Caco-2 (cell line): Measurements from ENCODE around the gene CITED2. TPM values are rescaled to one million over a fixed set of nuclear protein-coding genes. Genes with fewer than 3 reads are reported as not detected.

Source experiments
- BruUV-seq: library from RNA; stranded (reverse); fragments of 400-500 nt; replicated peaks from 2 replicates; lab custom pipeline; 2021; lab: Mats Ljungman, UMichigan
- CTCF ChIA-PET: fragments of 300-600 bp; sonication (Branson Sonifier 250); formaldehyde crosslinking; loops from one replicate; lab custom pipeline; 2022; ENCODE audit warnings: antibody characterized with exemption; lab: Charles Lee
- POLR2A ChIA-PET: fragments of 300-600 bp; sonication (Branson Sonifier 250); formaldehyde crosslinking; loops from one replicate; lab custom pipeline; 2022; ENCODE audit warnings: antibody characterized with exemption; lab: Charles Lee
- DNase-seq, 2 experiments: peaks; one replicate each; pipeline versions ENCODE4 v3.0.0 to v3.0.0-alpha.2; 2020 to 2022
- H3K27me3 ChIP-seq: replicated peaks from 2 replicates; pipeline ENCODE4 v1.6.0; 2011; ENCODE audit warnings: low read length; ENCODE audit not compliant: control insufficient read depth, insufficient read depth
- H3K36me3 ChIP-seq: 2 replicates; pipeline ENCODE4 v1.5.1; 2011; ENCODE audit warnings: low read length; ENCODE audit not compliant: control insufficient read depth, insufficient read depth
- H3K4me1 ChIP-seq: fragments of 250-450 bp; sonication (Bioruptor Pico); 2 replicates; pipeline ENCODE4 v1.5.1; 2020; ENCODE audit warnings: mild to moderate bottlenecking
- H3K4me3 ChIP-seq: 2 replicates; pipeline ENCODE4 v1.5.1; 2011; ENCODE audit warnings: low read depth, mild to moderate bottlenecking, control low read depth, low read length
- H3K9me3 ChIP-seq: fragments of 250-450 bp; sonication (Bioruptor Pico); 2 replicates; pipeline ENCODE4 v1.5.1; 2020; ENCODE audit warnings: mild to moderate bottlenecking, moderate library complexity
- H3K27ac Mint-ChIP-seq: one replicate; pipeline ENCODE4 v1.8.0; 2022; ENCODE audit warnings: mixed read lengths; ENCODE audit not compliant: unreplicated experiment
- H3K27me3 Mint-ChIP-seq: one replicate; pipeline ENCODE4 v1.8.0; 2022; ENCODE audit warnings: mixed read lengths; ENCODE audit not compliant: insufficient read depth, unreplicated experiment
- H3K36me3 Mint-ChIP-seq: one replicate; pipeline ENCODE4 v1.8.0; 2022; ENCODE audit warnings: mild to moderate bottlenecking, mixed read lengths; ENCODE audit not compliant: insufficient read depth, unreplicated experiment
- H3K4me1 Mint-ChIP-seq: one replicate; pipeline ENCODE4 v1.8.0; 2022; ENCODE audit warnings: low read depth, mixed read lengths; ENCODE audit not compliant: unreplicated experiment
- H3K4me3 Mint-ChIP-seq: one replicate; pipeline ENCODE4 v1.8.0; 2022; ENCODE audit warnings: mild to moderate bottlenecking, moderate library complexity, mixed read lengths; ENCODE audit not compliant: unreplicated experiment
- H3K9me3 Mint-ChIP-seq: one replicate; pipeline ENCODE4 v1.8.0; 2022; ENCODE audit warnings: mixed read lengths; ENCODE audit not compliant: unreplicated experiment
- CTCF ChIP-seq, 2 experiments: fragments of 200-600 bp in 1 of 2; IDR thresholded peaks; 1 replicate in 1 of 2; 2 replicates in 1 of 2; pipeline versions ENCODE4 v1.5.1 to v1.8.0; 2011 to 2022; ENCODE audit warnings: antibody characterized with exemption in 1 of 2, control low read depth in 1 of 2, inconsistent platforms in 1 of 2, low read depth in 1 of 2, low read length in 1 of 2, mild to moderate bottlenecking in 1 of 2, moderate library complexity in 1 of 2; ENCODE audit not compliant: insufficient read depth in 1 of 2, severe bottlenecking in 1 of 2, unreplicated experiment in 1 of 2
- intact Hi-C: fragments of 100-400 bp; cut with micrococcal nuclease; formaldehyde crosslinking; loops from one replicate; pipeline ENCODE4 v1.10.0; 2022; ENCODE audit not compliant: unreplicated experiment
- total RNA-seq: library from RNA; stranded (reverse); gene quantifications from 2 replicates; pipeline ENCODE4 v1.2.3, GENCODE V29; 2022

Gene CITED2
- total RNA-seq, 1 experiment from 2014 or later: 78.0 TPM

- POLR2A ChIA-PET: no interaction called here
- intact Hi-C loops: no loop called here
- Mint-ChIP-seq H3K27ac (no peak overlapping the region), H3K4me3 (no peak overlapping the region), H3K4me1 (no peaks in the 10 kb centered on the region), H3K27me3 (no peaks in the 10 kb centered on the region), H3K9me3 (peaks cover 6% of the 10 kb centered on the region), H3K36me3 (no peaks in the 10 kb centered on the region)
- Histone ChIP-seq H3K4me3 (no peak overlapping the region), H3K27me3 (no peaks in the 10 kb centered on the region), H3K36me3 (no peaks in the 10 kb centered on the region), H3K9me3 (no peaks in the 10 kb centered on the region), H3K4me1 (peaks cover 4% of the 10 kb centered on the region; the same call in 1 of the 2 replicates)
- no peak for TF ChIP-seq CTCF (IDR thresholded peaks at IDR 0.05; ENCODE audit: insufficient read depth in 1 of 2, low read depth in 1 of 2, low read length in 1 of 2, severe bottlenecking in 1 of 2, unreplicated experiment in 1 of 2)
- CTCF ChIA-PET: no interaction called here
- no peak for DNase-seq
- no TSS peak for BruUV-seq
These were observed 48.8 kb downstream of the CITED2 start for GRCh38 chr6:139325686-139326085.

DNA sequence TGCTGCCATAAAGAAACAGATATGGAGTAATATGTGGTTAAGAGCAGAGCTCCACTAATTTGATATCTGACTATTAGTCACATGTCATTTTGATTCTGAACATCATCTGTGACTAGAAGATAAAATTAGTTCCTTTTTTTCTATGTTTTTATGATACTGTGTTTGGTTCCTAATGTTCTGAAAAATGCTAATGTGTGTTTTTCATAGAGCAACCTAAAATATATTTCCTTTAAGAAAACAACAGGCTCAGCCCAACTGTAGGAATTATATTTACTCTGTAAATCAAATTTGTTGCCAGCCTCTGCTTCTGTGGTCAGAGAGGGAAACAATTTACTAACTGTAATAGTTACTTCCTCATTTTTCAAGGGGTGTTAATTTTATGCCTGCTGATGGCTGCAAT is 49.3 kb downstream of the CITED2 start:
- Histone ChIP-seq H3K9me3 (no peaks in the 10 kb centered on the region), H3K4me3 (no peak overlapping the region), H3K4me1 (peaks cover 4% of the 10 kb centered on the region; the same call in 1 of the 2 replicates), H3K27me3 (no peaks in the 10 kb centered on the region), H3K36me3 (no peaks in the 10 kb centered on the region)
- Mint-ChIP-seq H3K9me3 (peaks cover 6% of the 10 kb centered on the region), H3K27ac (no peak overlapping the region), H3K27me3 (no peaks in the 10 kb centered on the region), H3K36me3 (no peaks in the 10 kb centered on the region), H3K4me3 (no peak overlapping the region), H3K4me1 (no peaks in the 10 kb centered on the region)
- DNase-seq: no peak
- POLR2A ChIA-PET: no interaction called here
- intact Hi-C loops: no loop called here
- no TSS peak for BruUV-seq
- TF ChIP-seq CTCF (IDR thresholded peaks at IDR 0.05; ENCODE audit: insufficient read depth in 1 of 2, low read depth in 1 of 2, low read length in 1 of 2, severe bottlenecking in 1 of 2, unreplicated experiment in 1 of 2): no peak
- CTCF ChIA-PET: no interaction called here

DNA sequence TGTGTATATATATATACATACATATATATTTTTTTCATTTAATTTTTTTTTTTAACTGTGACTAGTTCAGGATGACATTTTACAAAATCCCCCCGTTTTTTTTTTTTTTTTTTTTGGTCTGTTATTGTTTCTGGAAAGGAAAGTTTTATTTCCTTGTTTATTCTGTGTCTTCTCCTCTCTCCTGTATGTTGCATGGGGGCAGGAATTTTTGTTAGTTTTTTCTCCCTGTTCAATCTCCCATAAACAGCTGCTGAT is 50.2 kb downstream of the CITED2 start:
- Histone ChIP-seq H3K27me3 (no peaks in the 10 kb centered on the region), H3K4me3 (no peak overlapping the region), H3K36me3 (no peaks in the 10 kb centered on the region), H3K4me1 (peaks cover 4% of the 10 kb centered on the region; the same call in 1 of the 2 replicates), H3K9me3 (no peaks in the 10 kb centered on the region)
- no TSS peak for BruUV-seq
- Mint-ChIP-seq H3K4me1 (no peaks in the 10 kb centered on the region), H3K36me3 (no peaks in the 10 kb centered on the region), H3K4me3 (no peak overlapping the region), H3K27ac (no peak overlapping the region), H3K27me3 (no peaks in the 10 kb centered on the region), H3K9me3 (peaks cover 6% of the 10 kb centered on the region)
- no peak for DNase-seq
- CTCF ChIA-PET: no interaction called here
- intact Hi-C loops: no loop called here
- POLR2A ChIA-PET: no interaction called here
- TF ChIP-seq CTCF (IDR thresholded peaks at IDR 0.05; ENCODE audit: insufficient read depth in 1 of 2, low read depth in 1 of 2, low read length in 1 of 2, severe bottlenecking in 1 of 2, unreplicated experiment in 1 of 2): no peak
